NCI-H2081 (cell line): Measurements from ENCODE around the gene KSR2.
"Not testable (repeated sequence)": the region's sequence is repeated elsewhere in the genome, so short reads cannot be mapped to it uniquely, and the experiment has no call there.

Experiments
- DNase-seq, 2 experiments: peaks; one replicate each; lab custom pipeline; 2025; lab: John Stamatoyannopoulos, UW

Gene KSR2

DNA sequence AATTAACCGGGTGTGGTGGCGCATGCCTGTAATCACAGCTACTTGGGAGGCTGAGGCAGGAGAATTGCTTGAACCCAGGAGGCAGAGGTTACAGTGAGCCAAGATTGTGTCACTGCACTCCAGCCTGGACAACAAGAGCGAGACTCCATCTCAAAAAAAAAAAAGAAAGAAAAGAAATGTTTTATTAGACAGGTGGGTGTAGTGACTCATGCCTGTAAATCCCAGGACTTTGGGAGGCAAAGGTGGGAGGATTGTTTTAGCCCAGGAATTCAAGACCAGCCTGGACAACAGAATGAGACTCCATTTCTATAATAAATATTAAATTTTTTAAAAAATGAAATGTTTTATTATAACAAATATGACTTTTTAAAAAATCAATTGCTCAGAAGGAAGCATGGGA lies 77.5 kb downstream of the KSR2 start:
- DNase-seq: not testable (repeated sequence)

DNA sequence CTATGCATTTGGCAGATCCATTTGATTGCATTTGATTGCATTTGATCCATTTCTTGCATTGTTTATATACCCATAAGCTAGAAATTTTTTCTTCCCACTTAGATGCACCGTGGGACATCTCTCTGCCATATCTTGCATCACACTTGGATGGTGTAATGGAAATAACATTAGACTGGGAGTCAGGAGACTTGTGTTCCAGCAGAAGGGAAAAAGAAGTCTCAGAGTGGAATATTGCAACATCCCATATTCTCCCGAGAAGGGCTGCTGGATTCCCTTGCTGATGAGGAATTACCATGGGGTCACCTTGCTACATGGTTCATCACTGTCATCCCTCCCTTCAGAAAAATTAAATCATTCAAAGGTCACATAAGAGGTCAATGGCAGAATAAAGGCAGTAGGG lies 78.1 kb downstream of the KSR2 start:
- no peak for DNase-seq

DNA sequence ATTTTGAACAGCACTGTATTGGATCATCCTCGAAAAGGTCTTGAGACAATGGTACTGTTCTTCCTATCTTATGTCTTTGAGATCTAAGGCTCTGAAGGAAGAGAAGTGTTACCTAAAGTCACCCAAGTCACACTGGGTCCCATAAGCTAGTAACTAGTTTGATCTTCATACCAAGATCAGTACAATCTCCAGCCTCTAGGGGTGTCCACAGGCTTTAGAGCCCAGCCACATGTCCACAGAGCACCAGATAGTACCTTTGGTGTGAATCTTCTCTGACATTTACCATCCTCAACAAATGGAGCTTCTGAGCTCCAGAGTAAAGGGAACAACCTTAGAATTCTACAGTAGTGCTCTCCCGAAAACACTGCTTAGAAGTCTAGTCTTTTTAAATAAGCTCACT lies 78.7 kb downstream of the KSR2 start:
- DNase-seq: no peak

DNA sequence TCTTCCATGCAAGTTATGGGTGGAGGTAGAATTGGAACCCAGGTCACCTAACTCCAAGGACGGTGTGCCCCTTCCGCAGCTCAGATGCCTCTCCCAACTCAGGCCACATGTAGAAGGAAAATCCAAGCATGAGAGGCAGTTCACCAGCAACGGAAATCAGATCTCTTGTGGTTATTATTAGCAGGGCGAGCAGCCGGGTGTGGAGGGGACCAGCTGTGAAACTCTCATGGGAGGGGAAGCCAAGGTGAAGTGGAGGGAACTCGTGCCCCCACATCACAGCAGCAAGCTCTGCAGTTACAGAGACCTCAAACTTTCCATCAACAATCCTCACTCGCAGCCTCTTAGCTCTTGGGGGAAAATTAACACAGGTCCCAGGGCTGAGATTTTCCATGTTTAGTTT lies 79.7 kb downstream of the KSR2 start:
- DNase-seq: no peak

DNA sequence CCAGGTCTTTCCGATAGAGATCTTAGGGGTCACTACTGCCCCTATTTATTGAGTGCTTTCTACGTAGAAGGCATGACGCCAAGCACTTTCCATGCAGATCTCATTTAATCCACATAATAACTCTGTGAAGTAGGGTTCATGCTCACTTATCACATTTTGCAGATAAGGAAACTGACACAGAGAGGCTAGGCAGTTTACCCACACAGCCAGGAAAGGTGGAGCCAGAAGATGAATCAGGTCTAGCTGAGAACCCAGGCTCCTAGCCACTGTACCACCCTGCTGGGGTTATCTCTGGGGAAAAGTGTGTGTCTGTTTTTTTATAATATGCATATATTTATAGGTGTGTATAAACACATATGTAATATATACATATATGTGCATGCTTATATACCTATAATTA lies 83.6 kb downstream of the KSR2 start:
- no peak for DNase-seq

DNA sequence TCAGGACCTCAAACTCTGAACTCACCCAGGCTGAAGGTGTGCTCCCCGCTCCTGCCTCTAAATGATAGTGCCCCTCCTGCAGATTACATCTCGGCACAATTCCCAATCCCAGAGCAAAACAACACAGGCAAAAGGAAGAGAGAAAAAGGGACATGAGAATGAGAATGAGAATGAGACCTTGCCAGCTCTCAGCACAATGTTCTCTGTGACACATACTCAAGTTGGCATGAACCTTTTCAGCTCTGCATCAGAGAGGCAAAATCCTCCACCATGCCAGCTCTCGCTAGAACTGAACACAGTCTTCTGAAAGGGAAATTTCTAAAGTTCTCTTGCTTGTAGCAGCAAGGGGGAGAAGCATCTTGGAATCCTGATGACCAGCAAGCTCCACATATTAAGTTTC lies 84.6 kb downstream of the KSR2 start:
- DNase-seq: no peak

DNA sequence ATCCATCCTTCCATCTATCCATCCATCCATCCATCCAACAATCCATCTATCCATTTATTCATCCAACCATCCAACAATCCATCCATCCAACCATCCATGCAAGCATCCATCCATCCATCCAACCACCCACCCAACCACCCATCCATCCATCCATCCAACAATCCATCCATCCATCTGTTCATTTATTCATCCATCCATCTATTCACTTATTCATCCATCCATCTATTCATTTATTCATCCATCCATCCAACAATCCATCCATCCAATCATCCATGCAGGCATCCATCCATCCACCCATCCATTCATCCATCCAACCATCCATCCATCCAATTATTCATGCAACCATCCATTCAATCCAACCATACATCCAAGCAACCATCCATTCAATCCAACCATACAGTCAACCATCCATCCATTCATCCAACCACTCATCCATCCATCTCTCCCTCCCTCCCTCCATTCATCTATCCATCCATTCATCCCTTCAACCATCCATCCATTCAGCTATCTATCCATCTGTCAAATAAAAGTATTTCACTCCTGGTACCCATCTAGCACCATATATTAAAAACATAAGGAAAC lies 86.1 kb downstream of the KSR2 start:
- DNase-seq: no peak

DNA sequence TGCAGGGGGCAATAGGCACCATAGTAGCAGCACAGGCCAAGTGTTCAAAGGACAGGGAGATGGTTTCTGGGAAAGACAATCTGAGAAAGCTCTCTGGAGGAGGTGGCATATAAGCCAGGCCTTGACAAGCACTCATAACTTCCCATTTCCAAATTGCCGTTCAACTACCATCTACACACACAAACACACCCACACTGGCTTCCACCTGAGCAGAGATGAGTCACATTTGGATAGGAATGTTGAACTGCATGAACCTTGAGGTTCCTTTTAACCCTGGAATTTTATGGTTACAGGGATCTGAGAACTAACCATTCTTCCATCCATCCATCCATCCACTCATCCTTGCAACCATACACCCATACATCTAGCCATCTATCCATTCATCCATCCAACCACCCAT lies 86.6 kb downstream of the KSR2 start:
- DNase-seq: no peak

DNA sequence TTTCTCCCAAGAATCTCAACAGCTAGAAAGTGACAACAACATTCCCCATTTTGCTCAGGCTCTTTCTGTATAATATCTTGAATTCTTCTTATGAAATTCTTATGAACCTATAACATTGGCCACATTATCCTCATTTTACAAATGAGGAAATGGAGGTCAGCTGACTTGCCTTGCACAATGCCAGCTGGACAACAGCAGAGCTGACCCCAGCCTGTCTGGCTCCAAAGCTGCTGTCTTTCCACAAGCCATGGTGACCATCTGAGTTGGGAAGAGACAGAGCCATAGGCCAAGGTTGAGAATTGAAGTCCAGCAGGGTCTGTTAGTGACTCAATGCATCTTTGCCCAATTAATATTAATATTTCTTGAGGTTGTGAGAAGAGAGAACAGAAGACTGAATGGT lies 87.3 kb downstream of the KSR2 start:
- DNase-seq: no peak

DNA sequence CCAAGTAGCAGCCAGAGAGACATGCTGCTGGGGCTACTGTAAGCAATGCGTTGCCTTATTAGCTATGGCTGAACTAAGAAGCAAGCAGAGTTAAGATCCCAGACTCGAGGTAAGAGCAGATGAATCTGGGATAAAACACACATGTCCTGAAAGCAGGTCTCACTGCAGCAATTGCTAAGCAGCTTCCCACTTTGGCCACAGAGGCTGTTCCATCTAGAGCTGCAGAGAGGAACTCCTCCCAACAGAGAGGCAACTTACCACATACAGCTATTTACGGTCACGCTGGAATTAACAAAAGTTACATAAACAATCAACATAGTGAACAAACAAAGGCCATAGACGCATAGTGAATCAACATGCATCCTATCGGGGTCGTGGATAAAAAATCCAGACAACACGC lies 90.2 kb downstream of the KSR2 start:
- no peak for DNase-seq

DNA sequence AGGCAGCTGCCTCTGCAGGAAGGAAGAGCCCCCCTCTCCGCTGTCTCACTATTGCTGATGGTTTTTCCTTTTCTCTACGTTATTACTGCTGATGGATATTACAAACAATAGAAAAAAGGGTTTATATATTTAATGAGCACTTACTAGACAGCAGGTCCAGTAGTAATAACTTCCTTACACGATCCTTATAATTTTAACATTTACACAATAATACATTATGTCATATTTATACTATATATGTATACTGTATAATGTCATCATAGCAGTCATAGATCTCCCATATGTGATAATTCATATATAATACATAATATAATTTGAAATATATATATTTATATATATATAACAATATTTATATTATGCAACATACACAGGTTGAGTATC lies 92.4 kb downstream of the KSR2 start:
- no peak for DNase-seq

DNA sequence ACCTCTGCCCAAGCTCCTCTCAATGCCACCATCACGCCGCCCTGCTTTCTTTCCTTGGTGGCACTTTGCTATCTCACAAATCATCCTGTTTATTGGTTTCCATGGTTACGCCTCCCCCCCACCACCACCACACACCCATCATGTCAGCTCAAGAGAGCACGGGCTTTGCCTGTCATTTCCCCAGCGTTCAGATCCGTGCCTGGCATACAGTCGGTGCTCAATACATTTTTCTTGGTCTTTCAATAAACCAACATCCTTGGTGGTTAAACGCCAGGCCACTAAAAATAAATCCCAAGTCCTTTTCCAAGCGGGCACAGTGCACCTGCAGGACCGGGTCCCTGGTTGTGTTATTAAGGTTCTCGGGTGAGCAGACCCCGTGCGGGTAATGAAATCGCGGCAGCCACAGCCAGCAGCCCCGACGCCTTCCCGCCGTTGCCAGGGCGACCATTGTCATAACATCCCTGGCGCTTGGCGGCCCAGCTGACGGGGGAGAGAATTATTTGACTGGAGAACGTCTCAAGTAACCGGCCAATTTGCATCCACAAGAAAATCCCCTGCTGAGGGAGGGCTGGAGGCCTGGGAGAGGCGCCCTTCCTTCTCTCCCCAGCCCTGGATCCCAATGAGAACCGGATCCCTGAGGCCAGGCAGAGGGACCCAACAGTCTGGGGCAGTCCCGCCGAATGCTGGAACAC lies 92.9 kb downstream of the KSR2 start:
- no peak for DNase-seq

DNA sequence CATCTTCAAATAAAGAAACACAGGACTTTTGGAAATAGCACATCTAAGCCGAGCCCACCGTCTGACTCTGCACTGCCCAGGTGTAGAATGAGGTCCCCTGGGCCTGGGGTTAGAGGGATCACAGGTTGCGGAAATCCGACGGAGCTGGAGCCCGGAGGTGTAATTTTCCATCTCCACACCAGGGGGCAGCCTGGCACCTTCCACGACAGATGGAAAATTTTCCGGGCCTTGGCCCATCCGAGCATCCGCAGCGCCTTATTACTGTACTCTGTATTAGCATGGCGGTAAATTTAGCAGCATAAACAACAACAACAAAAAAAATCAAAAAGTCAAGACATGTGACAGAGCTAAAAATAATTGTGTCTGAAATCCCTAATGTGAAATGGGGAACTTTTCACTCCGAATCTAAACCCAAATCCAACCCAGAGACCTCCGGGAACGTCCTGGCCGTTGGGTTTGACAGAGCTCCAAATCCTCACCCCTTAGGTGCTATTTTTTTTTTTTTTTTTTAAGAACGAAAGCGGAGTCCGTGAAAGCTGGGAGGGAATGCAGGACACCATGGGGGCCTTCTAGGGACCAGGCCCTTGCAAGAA lies 93.9 kb downstream of the KSR2 start:
- DNase-seq: peak; percentile 43 to 58

DNA sequence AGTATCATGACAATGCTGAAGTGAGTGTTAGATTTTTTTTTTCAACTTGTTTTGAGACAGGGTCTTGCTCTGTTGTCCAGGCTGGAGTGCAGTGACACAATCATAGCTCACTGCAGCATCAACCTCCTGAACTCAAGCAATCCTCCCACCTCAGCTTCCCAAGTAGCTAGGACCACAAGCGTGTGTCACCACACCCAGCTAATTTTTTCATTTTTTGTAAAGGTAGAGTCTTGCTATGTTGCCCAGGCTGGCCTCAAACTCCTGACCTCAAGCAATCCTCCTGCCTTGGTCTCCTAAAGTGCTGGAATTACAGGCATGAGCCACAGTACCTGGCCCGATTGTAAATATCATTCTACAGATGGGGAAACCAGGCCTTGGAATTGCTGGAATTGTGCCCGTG lies 94.6 kb downstream of the KSR2 start:
- not testable (repeated sequence) for DNase-seq

DNA sequence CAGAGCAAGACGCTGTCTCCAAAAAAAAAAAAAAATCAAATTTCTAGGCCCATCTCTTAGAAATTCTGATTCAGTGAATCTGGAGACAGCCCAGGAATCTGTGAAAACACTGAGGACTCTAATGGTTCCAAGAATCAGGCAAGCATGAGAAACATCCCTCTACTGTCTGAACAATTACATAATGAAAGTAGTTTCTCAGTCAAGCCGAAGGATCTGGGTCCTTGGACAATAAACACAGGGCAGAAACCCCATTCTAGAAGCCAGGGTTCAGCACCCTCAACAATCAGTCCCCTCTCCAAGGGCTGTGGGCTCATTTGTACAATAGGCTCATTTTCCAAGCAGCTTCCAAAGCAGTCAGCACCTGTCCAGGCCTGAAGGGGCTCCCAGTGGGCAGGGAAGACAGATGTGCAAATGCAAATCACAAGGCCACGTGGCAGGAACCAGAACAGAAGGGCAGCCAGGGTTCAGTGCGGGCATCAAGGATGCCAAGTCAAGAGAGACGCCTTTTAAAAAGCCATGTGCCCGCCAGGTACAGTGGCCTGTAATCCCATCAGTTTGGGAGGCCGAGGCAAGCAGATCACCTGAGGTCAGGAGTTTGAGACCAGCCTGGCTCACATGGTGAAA lies 96.1 kb downstream of the KSR2 start:
- no peak for DNase-seq

DNA sequence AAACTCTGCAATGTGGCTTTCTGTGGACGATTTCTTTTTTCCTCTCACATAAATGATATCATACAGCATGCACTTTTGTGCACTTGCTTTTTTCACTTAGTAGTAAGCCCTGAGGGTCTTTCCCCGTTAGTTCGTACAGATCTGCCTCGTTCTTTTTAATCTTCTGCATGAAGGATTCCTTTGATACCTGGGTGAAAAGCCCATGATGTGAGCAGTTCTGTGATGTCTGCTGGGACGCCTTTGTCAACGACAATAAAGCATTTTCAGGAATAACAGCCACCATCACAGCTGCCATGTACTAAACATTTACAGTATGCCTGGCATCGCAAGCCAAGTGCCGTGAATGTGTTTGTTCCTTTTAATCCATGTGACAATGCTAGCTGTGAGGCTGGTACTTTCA lies 99.2 kb downstream of the KSR2 start:
- no peak for DNase-seq

DNA sequence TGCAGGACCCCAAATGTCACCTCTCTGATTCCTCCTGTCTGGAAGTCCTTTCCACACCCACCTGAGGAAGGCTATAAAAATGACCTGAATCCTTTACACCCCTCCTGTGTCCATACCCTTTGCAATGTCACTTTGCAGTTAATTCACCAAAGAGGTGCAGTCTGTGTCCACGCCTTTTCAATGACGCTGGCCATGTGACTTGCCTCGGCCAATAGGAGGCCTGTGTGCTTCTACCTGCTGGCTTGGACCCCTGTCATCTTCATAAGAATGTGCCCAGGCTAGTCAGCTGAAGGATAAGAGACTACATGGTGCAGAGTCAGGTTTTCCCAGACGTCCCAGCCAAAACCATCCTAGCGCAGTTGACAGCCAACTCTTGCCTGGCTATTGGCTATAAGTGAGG lies 101.4 kb downstream of the KSR2 start:
- DNase-seq: no peak

DNA sequence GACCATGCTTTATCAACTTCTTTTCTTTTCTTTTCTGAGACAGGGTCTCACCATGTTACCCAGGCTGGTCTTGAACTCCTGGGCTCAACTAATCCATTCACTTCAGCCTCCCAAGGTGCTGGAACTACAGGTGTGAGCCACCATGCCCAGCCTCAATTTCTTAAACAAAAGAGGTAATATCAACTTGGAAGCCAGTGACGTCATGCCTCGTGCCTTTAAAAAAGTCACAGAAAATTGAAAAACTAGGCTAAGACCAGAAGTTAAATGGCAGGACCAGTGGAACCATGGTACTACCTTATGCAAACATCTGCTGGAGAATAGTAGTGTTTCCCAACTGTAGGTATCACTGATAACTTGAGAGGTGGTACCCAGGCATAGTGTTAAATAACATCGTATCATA lies 103.3 kb downstream of the KSR2 start:
- no peak for DNase-seq

DNA sequence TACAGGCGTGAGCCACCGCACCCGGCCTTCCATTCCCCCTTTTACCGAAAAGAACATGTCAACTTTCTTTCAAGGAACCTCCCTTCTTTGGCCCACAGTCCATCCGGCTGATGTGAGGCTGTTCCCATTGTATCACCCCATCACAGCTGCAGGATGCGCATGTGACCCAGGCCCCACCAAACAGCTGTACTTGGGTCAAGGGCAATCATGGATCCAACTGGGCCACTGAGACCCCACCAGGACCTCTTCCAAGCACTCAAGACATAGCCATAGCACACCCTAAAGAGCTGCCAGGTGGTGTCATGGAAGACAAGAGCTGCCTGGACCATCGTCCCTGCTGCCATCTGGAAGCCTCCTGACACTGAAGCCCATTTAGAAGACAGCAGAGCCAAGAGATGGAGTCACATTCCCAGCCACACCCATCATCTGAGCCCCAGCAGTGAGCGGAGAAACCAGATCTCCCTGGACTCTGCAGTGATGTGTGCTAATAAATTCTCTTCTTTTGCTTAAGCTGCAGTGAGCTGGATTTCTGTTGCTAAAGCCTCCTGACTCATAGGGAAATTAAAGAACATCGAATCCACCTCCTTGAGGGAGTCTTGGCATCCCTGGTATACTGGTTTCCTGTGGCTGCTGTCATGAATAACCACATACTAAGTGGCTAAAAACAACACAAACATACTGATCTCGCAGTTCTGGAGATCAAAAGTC lies 105.6 kb downstream of the KSR2 start:
- DNase-seq: no peak

DNA sequence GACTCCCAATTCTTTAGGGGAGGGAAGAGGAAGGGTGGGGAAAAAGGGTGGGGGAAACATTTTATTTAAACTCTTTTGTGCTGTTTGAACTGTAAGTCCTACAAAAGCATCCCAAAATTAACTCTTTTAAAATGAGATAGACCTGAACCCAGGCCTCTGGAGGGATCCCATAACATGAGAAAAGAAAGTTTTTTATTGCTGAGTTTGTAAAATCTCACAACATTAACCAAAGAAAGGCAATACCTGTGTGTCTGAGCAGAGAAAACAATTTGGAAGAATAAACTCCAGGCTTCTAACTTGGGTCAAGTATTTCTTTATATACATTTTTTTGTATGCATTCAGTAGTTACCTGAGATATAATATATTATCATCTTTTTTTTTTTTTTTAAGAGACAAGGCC lies 107.1 kb downstream of the KSR2 start:
- no peak for DNase-seq

DNA sequence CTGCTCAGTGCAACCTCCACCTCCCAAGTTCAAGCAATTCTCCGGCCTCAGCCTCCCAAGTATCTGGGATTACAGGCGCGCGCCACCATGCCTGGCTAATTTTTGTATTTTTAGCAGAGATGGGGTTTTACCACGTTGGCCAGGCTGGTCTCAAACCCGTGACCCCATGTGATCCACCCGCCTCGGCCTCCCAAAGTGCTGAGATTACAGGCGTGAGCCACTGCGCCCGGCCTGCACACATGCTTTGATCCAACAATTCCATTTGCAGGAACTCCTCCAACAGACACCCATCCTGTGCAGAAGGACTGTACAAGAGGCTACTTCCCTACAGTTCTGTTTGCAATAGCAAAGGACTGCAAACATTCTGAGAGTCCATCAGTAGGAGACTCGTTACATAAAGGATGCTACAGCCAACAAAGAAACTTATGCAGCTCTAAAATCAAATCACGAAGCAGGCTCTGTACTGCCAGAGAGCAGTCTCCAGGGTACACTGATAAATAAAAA lies 108.0 kb downstream of the KSR2 start:
- not testable (repeated sequence) for DNase-seq

DNA sequence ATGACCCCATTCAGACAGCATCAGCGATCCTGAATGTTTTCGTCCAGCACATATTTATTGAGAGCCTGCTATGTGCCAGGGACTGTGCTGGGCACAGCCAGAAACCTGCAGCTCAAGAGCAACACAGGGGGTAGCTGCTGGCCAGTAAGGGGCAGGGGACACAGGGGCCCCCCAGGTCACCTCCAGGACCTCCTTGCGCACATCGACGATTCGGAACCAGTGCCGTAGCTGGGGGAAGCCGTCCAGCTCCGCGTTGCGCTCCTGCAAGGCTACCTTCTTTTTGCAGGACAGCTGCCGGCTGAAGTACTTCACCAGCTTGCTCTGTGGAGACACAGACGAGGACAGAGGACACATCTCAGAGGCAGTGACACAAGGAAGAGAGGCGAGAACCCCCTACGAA lies 108.7 kb downstream of the KSR2 start:
- no peak for DNase-seq
